GM12864 (cell line): ENCODE results near the gene TOB2.

ENCODE experiments used
- DNase-seq: peaks from one replicate; pipeline ENCODE4 v3.0.0-alpha.2; 2011; ENCODE audit warnings: low read depth
- H3K4me3 ChIP-seq: 2 replicates; pipeline ENCODE4 v1.5.1; 2011; ENCODE audit warnings: mild to moderate bottlenecking, low read depth, low read length, control low read depth
- TF ChIP-seq, protein P1 (sequence below): IDR thresholded peaks from 2 replicates; pipeline ENCODE4 v1.5.1; 2011; ENCODE audit warnings: low read depth, mild to moderate bottlenecking, moderate library complexity, low read length, control low read depth, inconsistent platforms; ENCODE audit errors: missing control alignments

Gene TOB2

DNA sequence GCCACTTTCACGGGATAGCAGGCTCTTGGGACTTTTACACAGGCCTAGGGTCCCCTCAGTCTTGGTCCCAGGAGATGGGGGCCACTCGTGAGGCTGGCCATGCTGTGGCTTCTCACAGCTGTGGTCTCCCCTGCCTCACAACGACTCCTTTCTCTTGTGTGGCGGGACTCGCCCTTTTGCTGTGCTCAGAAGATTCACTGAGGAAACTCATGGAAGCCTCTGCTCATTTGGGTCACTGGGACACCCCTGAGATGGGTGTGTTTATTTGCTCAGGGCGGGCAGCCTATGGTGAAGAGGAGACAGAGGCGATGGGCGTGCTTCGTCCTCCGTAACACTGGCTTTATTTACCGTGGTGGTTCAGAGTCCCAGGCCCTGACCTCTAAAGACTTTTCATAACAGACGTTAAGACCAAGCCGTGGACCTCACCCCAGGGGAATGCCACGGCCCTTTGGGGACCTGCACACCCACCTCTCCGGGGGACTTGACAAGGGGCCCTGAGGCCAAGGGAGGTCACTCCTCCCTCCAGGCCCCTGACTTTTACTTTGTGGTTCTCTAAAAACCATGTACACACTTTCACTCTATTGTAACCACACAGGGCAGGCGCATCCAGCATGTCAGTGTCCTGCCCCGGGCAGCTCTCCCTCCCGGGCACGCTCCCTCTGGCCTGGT, 49.3 kb downstream of the TOB2 start:
- TF ChIP-seq, protein P1, sequence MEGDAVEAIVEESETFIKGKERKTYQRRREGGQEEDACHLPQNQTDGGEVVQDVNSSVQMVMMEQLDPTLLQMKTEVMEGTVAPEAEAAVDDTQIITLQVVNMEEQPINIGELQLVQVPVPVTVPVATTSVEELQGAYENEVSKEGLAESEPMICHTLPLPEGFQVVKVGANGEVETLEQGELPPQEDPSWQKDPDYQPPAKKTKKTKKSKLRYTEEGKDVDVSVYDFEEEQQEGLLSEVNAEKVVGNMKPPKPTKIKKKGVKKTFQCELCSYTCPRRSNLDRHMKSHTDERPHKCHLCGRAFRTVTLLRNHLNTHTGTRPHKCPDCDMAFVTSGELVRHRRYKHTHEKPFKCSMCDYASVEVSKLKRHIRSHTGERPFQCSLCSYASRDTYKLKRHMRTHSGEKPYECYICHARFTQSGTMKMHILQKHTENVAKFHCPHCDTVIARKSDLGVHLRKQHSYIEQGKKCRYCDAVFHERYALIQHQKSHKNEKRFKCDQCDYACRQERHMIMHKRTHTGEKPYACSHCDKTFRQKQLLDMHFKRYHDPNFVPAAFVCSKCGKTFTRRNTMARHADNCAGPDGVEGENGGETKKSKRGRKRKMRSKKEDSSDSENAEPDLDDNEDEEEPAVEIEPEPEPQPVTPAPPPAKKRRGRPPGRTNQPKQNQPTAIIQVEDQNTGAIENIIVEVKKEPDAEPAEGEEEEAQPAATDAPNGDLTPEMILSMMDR, result no peak
- H3K4me3 ChIP-seq, result no peak overlapping the region

DNA sequence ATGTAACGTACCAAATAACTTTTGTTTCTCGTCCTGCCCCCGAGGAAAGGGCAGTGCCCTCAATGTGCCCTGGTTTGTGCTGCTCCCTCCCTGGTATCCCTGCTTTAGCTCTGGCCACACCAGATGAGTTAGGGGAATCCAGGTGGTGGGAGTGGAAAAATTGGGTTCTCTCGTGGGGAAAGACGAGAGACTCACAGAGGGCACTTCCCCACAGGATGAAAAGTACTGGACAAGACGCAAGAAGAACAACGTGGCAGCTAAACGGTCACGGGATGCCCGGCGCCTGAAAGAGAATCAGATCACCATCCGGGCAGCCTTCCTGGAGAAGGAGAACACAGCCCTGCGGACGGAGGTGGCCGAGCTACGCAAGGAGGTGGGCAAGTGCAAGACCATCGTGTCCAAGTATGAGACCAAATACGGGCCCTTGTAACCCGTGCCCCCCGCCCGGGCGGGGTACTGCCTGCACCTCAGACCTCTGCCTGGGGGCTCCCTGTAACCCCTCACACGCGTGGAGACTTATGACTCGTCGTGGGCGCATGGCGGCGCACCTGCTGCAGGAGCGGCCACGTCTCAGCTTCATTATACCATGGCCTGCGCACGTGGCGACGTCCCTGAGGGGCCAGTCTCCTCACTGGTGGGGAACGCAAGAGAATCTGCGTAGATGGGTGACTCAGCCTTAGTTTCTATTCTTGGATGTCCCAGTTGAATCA, 50.9 kb downstream of the TOB2 start:
- no peak overlapping the region for H3K4me3 ChIP-seq
- TF ChIP-seq, protein P1, result no peak
- no peak for DNase-seq

More for the DNA sequence above, 49.3 kb downstream of the TOB2 start:
- DNase-seq, result no peak

DNA sequence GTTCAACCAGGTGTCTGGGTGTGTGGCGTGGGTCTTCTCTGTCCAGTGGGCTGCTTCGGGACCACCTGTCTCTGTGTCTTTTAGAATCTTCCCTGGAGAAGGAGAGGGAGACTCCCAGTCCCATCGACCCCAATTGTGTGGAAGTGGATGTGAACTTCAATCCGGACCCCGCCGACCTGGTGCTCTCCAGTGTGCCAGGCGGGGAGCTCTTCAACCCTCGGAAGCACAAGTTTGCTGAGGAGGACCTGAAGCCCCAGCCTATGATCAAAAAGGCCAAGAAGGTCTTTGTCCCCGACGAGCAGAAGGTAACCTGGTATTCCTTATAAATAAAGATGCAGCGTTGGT, 52.6 kb downstream of the TOB2 start:
- TF ChIP-seq, protein P1, result no peak
- no peak for DNase-seq
- no peak overlapping the region for H3K4me3 ChIP-seq

DNA sequence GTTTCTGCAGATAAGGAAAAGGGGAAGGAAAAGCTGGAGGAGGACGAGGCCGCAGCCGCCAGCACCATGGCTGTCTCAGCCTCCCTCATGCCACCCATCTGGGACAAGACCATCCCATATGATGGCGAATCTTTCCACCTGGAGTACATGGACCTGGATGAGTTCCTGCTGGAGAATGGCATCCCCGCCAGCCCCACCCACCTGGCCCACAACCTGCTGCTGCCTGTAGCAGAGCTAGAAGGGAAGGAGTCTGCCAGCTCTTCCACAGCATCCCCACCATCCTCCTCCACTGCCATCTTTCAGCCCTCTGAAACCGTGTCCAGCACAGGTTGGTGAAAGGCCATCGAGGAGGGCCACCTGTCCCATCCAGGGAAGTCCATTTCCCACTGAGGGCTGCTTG, 59.3 kb downstream of the TOB2 start:
- no peak for DNase-seq
- no peak overlapping the region for H3K4me3 ChIP-seq
- TF ChIP-seq, protein P1, result no peak

DNA sequence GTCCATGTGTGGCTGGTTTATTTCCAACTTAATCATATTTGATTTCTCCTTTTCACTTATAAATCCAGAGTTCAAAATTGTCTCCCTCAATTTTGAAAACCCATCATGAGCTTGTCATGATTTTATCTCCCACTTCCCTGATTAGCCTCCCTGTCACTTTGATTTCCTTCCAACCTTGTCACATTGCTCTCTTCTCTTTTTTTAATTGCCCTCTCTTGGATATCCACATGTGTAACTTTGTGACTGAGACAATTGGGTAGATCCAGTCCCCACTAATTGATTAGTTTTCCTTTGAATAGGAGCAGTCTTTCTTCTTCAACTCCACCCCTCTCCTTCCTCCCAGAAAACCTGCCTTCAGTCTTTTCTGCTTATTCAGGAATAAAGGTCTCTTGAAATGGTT, 62.5 kb downstream of the TOB2 start:
- TF ChIP-seq, protein P1, result no peak
- H3K4me3 ChIP-seq, result no peak overlapping the region
- no peak for DNase-seq
